Neural progenitor cell (in vitro differentiated cells): ENCODE results near the gene SCGB1D2. TPM values are rescaled to one million over a fixed set of nuclear protein-coding genes. Genes with fewer than 3 reads are reported as not detected.

Source experiments
- DNase-seq: peaks from one replicate; pipeline ENCODE4 v3.0.0-alpha.2; 2016; ENCODE audit warnings: low spot score
- H2AFZ ChIP-seq: fragments of 200-600 bp; sonication (generic); replicated peaks from 2 replicates; pipeline ENCODE4 v1.6.1; 2016; ENCODE audit warnings: antibody characterized with exemption
- H3F3A ChIP-seq: fragments of 200-600 bp; sonication (generic); 2 replicates; pipeline ENCODE4 v1.6.1; 2016; ENCODE audit warnings: antibody characterized with exemption, low read depth
- H3K27ac ChIP-seq: fragments of 200-600 bp; sonication (generic); 2 replicates; pipeline ENCODE4 v1.5.1; 2016; ENCODE audit warnings: mild to moderate bottlenecking
- H3K27me3 ChIP-seq: fragments of 200-600 bp; sonication (generic); 2 replicates; pipeline ENCODE4 v1.6.1; 2016; ENCODE audit warnings: mild to moderate bottlenecking, moderate library complexity
- H3K36me3 ChIP-seq: fragments of 200-600 bp; sonication (generic); 2 replicates; pipeline ENCODE4 v1.5.1; 2016
- H3K4me1 ChIP-seq: fragments of 200-600 bp; sonication (generic); 2 replicates; pipeline ENCODE4 v1.6.1; 2016; ENCODE audit warnings: mixed run types
- H3K4me2 ChIP-seq: fragments of 200-600 bp; sonication (generic); 2 replicates; pipeline ENCODE4 v1.6.1; 2016
- H3K4me3 ChIP-seq: fragments of 200-600 bp; sonication (generic); 2 replicates; pipeline ENCODE4 v1.5.1; 2016
- H3K79me2 ChIP-seq: fragments of 200-600 bp; sonication (generic); 2 replicates; pipeline ENCODE4 v1.6.1; 2016; ENCODE audit warnings: low read depth
- H3K9ac ChIP-seq: fragments of 200-600 bp; sonication (generic); 2 replicates; pipeline ENCODE4 v1.6.1; 2016
- H3K9me3 ChIP-seq: fragments of 200-600 bp; sonication (generic); 2 replicates; pipeline ENCODE4 v1.5.1; 2016; ENCODE audit warnings: low read depth
- H4K20me1 ChIP-seq: fragments of 200-600 bp; sonication (generic); 2 replicates; pipeline ENCODE4 v1.6.1; 2016; ENCODE audit warnings: low read depth
- H3K27ac Mint-ChIP-seq: 3 replicates; pipeline ENCODE4 v1.8.0; 2021; ENCODE audit warnings: mixed read lengths
- H3K27me3 Mint-ChIP-seq: 2 replicates; pipeline ENCODE4 v1.8.0; 2022; ENCODE audit warnings: low read depth, mild to moderate bottlenecking, inconsistent platforms, moderate library complexity, mixed read lengths; ENCODE audit not compliant: insufficient read depth
- H3K36me3 Mint-ChIP-seq: 3 replicates; pipeline ENCODE4 v1.8.0; 2021; ENCODE audit warnings: mixed read lengths
- H3K4me1 Mint-ChIP-seq: 3 replicates; pipeline ENCODE4 v1.8.0; 2021; ENCODE audit warnings: mixed read lengths
- H3K4me3 Mint-ChIP-seq: 3 replicates; pipeline ENCODE4 v1.8.0; 2021; ENCODE audit warnings: mild to moderate bottlenecking, moderate library complexity, mixed read lengths
- H3K9me3 Mint-ChIP-seq: 3 replicates; pipeline ENCODE4 v1.8.0; 2020; ENCODE audit warnings: mixed read lengths
- EZH2 ChIP-seq: fragments of 200-600 bp; sonication (generic); IDR thresholded peaks from 2 replicates; pipeline ENCODE4 v1.6.1; 2017; ENCODE audit warnings: antibody characterized with exemption, mild to moderate bottlenecking, moderate library complexity
- EZH2phosphoT487 ChIP-seq: fragments of 200-600 bp; sonication (generic); IDR thresholded peaks from 2 replicates; pipeline ENCODE4 v1.6.1; 2017; ENCODE audit warnings: antibody characterized with exemption
- total RNA-seq: library from RNA; depleted of rRNA; stranded (reverse); fragments of >200 nt; gene quantifications from 2 replicates; pipeline ENCODE4 v1.2.3, GENCODE V29; 2015; ENCODE audit warnings: low replicate concordance
- TF ChIP-seq, protein P1 (sequence below): fragments of 200-600 bp; sonication (generic); IDR thresholded peaks from 2 replicates; pipeline ENCODE4 v1.5.1; 2017; ENCODE audit warnings: antibody characterized with exemption, mild to moderate bottlenecking

The SCGB1D2 gene
- total RNA-seq, 1 donor from 2014 or later = not detected

DNA sequence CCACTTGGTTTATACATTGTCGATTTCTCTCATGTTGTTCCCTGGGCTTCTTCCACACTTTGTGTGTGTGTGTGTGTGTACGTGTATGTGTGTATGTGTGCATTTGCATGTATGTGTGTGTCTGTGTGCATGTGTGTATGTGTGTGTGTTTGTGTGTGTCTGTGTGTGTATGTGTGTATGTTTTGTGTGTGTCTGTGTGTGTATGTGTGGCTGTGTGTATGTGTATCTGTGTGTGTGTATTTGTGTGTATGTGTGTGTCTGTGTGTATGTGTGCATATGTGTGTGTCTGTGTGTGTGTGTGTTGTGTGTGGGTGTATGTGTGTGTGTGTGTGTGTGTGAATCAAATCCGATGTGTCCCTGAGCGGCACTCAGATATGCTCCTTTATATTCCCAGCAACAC lies 4.5 kb upstream of the SCGB1D2 start:
- no peak overlapping the region for H2AFZ ChIP-seq
- H3K36me3 ChIP-seq = no peaks in the 10 kb centered on the region
- H4K20me1 ChIP-seq = no peaks in the 10 kb centered on the region
- Mint-ChIP-seq H3K4me3 (no peak overlapping the region), H3K36me3 (no peaks in the 10 kb centered on the region), H3K27me3 (peaks cover 7% of the 10 kb centered on the region), H3K27ac (no peak overlapping the region), H3K4me1 (peaks cover 2% of the 10 kb centered on the region), H3K9me3 (no peaks in the 10 kb centered on the region)
- H3K79me2 ChIP-seq = no peaks in the 10 kb centered on the region
- H3K9me3 ChIP-seq = no peaks in the 10 kb centered on the region
- no peak for TF ChIP-seq EZH2phosphoT487
- no peaks in the 10 kb centered on the region for H3K4me1 ChIP-seq
- no peak for DNase-seq
- no peaks in the 10 kb centered on the region for H3F3A ChIP-seq
- no peak overlapping the region for H3K4me2 ChIP-seq
- H3K9ac ChIP-seq = no peak overlapping the region
- H3K4me3 ChIP-seq = no peak overlapping the region
- no peaks in the 10 kb centered on the region for H3K27me3 ChIP-seq
- no peak overlapping the region for H3K27ac ChIP-seq

DNA sequence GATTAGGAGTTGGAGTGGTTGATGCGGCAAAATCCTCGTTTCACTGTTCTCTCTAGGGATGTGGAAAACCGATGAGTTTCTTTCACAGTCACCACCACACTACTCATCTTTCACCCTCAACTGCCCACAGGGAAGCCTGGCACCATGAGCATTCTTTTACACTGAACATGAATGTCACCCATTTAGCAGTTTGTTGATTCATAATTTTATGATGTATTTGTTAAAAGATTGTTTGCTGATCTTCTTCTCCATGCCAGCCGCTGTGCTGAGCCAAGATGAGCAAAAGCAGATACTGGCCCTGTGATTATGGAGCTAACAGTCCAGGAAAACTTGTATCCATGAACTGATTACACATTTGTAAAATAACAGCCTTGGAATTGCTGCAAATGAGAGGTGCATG lies 3.9 kb upstream of the SCGB1D2 start:
- no peak overlapping the region for H3K27ac ChIP-seq
- H3K27me3 ChIP-seq = no peaks in the 10 kb centered on the region
- no peaks in the 10 kb centered on the region for H3K9me3 ChIP-seq
- H3F3A ChIP-seq = no peaks in the 10 kb centered on the region
- peaks cover 7% of the 10 kb centered on the region for H3K27me3 Mint-ChIP-seq
- no peak overlapping the region for H3K9ac ChIP-seq
- TF ChIP-seq, protein P1, sequence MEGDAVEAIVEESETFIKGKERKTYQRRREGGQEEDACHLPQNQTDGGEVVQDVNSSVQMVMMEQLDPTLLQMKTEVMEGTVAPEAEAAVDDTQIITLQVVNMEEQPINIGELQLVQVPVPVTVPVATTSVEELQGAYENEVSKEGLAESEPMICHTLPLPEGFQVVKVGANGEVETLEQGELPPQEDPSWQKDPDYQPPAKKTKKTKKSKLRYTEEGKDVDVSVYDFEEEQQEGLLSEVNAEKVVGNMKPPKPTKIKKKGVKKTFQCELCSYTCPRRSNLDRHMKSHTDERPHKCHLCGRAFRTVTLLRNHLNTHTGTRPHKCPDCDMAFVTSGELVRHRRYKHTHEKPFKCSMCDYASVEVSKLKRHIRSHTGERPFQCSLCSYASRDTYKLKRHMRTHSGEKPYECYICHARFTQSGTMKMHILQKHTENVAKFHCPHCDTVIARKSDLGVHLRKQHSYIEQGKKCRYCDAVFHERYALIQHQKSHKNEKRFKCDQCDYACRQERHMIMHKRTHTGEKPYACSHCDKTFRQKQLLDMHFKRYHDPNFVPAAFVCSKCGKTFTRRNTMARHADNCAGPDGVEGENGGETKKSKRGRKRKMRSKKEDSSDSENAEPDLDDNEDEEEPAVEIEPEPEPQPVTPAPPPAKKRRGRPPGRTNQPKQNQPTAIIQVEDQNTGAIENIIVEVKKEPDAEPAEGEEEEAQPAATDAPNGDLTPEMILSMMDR = no peak
- H3K9me3 Mint-ChIP-seq = no peaks in the 10 kb centered on the region
- H3K4me3 ChIP-seq = no peak overlapping the region
- no peak overlapping the region for H2AFZ ChIP-seq
- H3K79me2 ChIP-seq = no peaks in the 10 kb centered on the region
- H4K20me1 ChIP-seq = no peaks in the 10 kb centered on the region
- no peak overlapping the region for H3K27ac Mint-ChIP-seq
- H3K4me2 ChIP-seq = no peak overlapping the region
- H3K4me3 Mint-ChIP-seq = no peak overlapping the region
- H3K4me1 Mint-ChIP-seq = peaks cover 5% of the 10 kb centered on the region
- H3K4me1 ChIP-seq = no peaks in the 10 kb centered on the region
- no peaks in the 10 kb centered on the region for H3K36me3 ChIP-seq
- no peaks in the 10 kb centered on the region for H3K36me3 Mint-ChIP-seq
- no peak for DNase-seq

DNA sequence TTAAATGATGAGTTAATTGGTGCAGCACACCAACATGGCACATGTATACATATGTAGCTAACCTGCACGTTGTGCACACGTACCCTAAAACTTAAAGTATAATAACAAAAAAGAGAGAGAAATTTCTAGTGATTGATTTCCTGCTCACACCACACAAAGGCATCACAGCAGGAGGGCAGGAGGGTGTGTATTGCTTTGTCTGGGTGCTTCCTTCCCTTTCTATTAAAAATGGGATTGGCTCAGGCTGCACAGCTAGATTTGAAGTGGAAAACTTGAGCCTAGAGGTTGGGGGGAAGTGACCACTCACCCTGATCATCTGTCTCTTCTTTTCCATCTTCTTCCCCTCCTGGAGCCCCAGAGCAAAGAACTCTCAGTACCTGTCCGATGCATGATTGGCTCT lies 944 bp upstream of the SCGB1D2 start:
- Histone ChIP-seq H3K36me3 (no peaks in the 10 kb centered on the region), H2AFZ (no peak overlapping the region), H3F3A (no peaks in the 10 kb centered on the region), H3K4me2 (no peak overlapping the region), H4K20me1 (peaks cover 5% of the 10 kb centered on the region), H3K9ac (no peak overlapping the region), H3K4me3 (no peak overlapping the region), H3K4me1 (no peaks in the 10 kb centered on the region), H3K27ac (no peak overlapping the region), H3K9me3 (no peaks in the 10 kb centered on the region), H3K79me2 (no peaks in the 10 kb centered on the region), H3K27me3 (no peaks in the 10 kb centered on the region)
- H3K27me3 Mint-ChIP-seq = peaks cover 15% of the 10 kb centered on the region
- no peak overlapping the region for H3K4me3 Mint-ChIP-seq
- TF ChIP-seq EZH2 = no peak
- H3K27ac Mint-ChIP-seq = no peak overlapping the region
- no peaks in the 10 kb centered on the region for H3K36me3 Mint-ChIP-seq
- H3K4me1 Mint-ChIP-seq = peaks cover 5% of the 10 kb centered on the region
- no peaks in the 10 kb centered on the region for H3K9me3 Mint-ChIP-seq
- DNase-seq = no peak

DNA sequence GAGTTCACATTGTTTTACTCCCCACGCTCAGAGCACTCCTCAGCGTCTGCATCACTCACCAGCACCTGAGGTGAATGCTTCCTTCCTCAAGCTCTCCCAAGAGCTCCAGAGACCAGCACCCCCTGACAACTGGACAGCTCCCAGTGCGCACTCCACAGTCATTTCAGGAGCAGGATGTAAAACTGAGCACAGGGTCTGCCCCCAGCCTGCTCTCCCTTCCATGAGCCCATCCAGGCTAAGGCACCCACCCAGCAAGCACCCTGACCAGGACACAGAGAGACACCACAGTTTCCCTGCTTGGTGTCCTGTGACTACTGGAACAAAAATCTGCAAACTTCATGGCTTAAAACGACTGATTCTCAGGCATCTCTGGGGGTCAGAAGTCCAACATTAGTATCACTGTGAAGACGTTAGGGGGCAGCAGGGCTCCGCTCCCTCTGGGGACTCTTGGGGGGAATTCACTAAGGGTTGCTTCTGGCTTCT lies 3.3 kb downstream of the SCGB1D2 start:
- H2AFZ ChIP-seq = no peak overlapping the region

More for the DNA sequence above, 3.3 kb downstream of the SCGB1D2 start:
- no peaks in the 10 kb centered on the region for H3K4me1 ChIP-seq
- peaks cover 5% of the 10 kb centered on the region for H3K4me1 Mint-ChIP-seq
- no peak overlapping the region for H3K9ac ChIP-seq
- H3K4me3 Mint-ChIP-seq = no peak overlapping the region
- H3K27me3 ChIP-seq = no peaks in the 10 kb centered on the region
- peaks cover 14% of the 10 kb centered on the region for H3K27me3 Mint-ChIP-seq
- H3K27ac ChIP-seq = no peak overlapping the region
- peak; percentile 72 for DNase-seq
- no peaks in the 10 kb centered on the region for H3K9me3 ChIP-seq
- no peaks in the 10 kb centered on the region for H3K79me2 ChIP-seq
- H3K27ac Mint-ChIP-seq = no peak overlapping the region
- H4K20me1 ChIP-seq = peaks cover 5% of the 10 kb centered on the region
- H3K4me2 ChIP-seq = no peak overlapping the region
- H3K9me3 Mint-ChIP-seq = peaks cover 4% of the 10 kb centered on the region
- H3F3A ChIP-seq = no peaks in the 10 kb centered on the region
- H3K4me3 ChIP-seq = no peak overlapping the region
- TF ChIP-seq, protein P1 = peak; percentile 62
- TF ChIP-seq EZH2 = no peak
- no peaks in the 10 kb centered on the region for H3K36me3 Mint-ChIP-seq
- no peaks in the 10 kb centered on the region for H3K36me3 ChIP-seq
